OCI-LY3 (cell line): Measurements from ENCODE around the gene RBM10.

Experiments used
- H2AFZ ChIP-seq: fragments of 200-600, 300-600 bp; shearing (Covaris generic); 2 replicates; pipeline ENCODE4 v1.6.0; 2014; ENCODE audit warnings: antibody characterized with exemption, low read depth, low read length
- H3K27ac ChIP-seq: fragments of 200-600, 300-600 bp; sonication (generic); 2 replicates; pipeline ENCODE4 v1.5.1; 2014; ENCODE audit warnings: mild to moderate bottlenecking, low read length, moderate library complexity, mixed read lengths
- H3K27me3 ChIP-seq: fragments of 200-600, 300-600 bp; sonication (generic); 2 replicates; pipeline ENCODE4 v1.6.1; 2014; ENCODE audit warnings: low read depth, low read length, mixed read lengths
- H3K36me3 ChIP-seq: fragments of 200-600, 300-600 bp; sonication (generic); replicated peaks from 2 replicates; pipeline ENCODE3; 2014; ENCODE audit warnings: low read depth, low read length, mixed read lengths
- H3K4me1 ChIP-seq: fragments of 300-600, 200-600 bp; sonication (generic); 2 replicates; pipeline ENCODE4 v1.6.1; 2014; ENCODE audit warnings: low read length, mixed read lengths
- H3K4me2 ChIP-seq: fragments of 200-600, 300-600 bp; sonication (generic); 2 replicates; pipeline ENCODE4 v1.6.1; 2014; ENCODE audit warnings: low read length, mixed read lengths
- H3K4me3 ChIP-seq: fragments of 300-600, 200-600 bp; sonication (generic); 2 replicates; pipeline ENCODE4 v1.5.1; 2014; ENCODE audit warnings: antibody characterized with exemption, mild to moderate bottlenecking, low read length, moderate library complexity
- H3K79me2 ChIP-seq: fragments of 300-600, 200-600 bp; shearing (Covaris generic); 2 replicates; pipeline ENCODE4 v1.6.1; 2014; ENCODE audit warnings: mild to moderate bottlenecking, low read length, mixed read lengths
- H3K9ac ChIP-seq: fragments of 300-600, 200-600 bp; shearing (Covaris generic); 2 replicates; pipeline ENCODE4 v1.6.0; 2014; ENCODE audit warnings: mild to moderate bottlenecking, low read length, moderate library complexity
- H3K9me3 ChIP-seq: fragments of 200-600, 300-600 bp; shearing (Covaris generic); 2 replicates; pipeline ENCODE4 v1.6.1; 2014; ENCODE audit warnings: low read length, mixed read lengths; ENCODE audit not compliant: insufficient read depth
- H4K20me1 ChIP-seq: fragments of 200-600, 300-600 bp; sonication (generic); 2 replicates; pipeline ENCODE4 v1.6.1; 2016; ENCODE audit warnings: low read length, mixed read lengths; ENCODE audit not compliant: insufficient read depth
- EZH2phosphoT487 ChIP-seq: fragments of 200-600 bp; shearing (Covaris generic); IDR thresholded peaks from 2 replicates; pipeline ENCODE4 v1.6.1; 2018; ENCODE audit warnings: antibody characterized with exemption, mixed run types, low read depth
- TF ChIP-seq, protein P1 (sequence below): fragments of 200-600, 300-600 bp; sonication (generic); IDR thresholded peaks from 2 replicates; pipeline ENCODE4 v1.5.1; 2014; ENCODE audit warnings: antibody characterized with exemption, low read length, low read depth

RBM10 gene

DNA sequence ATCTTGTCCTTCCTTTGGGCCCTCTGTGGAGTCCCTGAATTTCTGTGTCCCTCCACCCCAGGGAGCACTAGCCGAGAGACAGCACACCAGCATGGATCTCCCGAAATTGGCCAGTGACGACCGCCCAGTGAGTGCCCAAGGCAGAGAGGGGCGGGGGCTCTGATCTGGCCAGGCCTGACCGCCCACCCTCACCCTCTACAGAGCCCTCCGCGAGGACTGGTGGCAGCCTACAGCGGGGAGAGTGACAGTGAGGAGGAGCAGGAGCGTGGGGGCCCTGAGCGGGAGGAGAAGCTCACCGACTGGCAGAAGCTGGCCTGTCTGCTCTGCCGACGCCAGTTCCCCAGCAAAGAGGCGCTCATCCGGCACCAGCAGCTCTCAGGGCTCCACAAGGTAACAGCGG, 40.2 kb downstream of the RBM10 start:
- Histone ChIP-seq H3K4me1 (peaks cover 3% of the 10 kb centered on the region; the same call in 1 of the 2 replicates), H3K9ac (no peak overlapping the region), H3K9me3 (no peaks in the 10 kb centered on the region), H4K20me1 (no peaks in the 10 kb centered on the region), H3K79me2 (no peaks in the 10 kb centered on the region), H3K4me3 (no peak overlapping the region), H3K4me2 (no peak overlapping the region), H3K27me3 (no peaks in the 10 kb centered on the region), H3K27ac (no peak overlapping the region), H3K36me3 (peaks cover 16% of the 10 kb centered on the region), H2AFZ (no peak overlapping the region)
- no peak for TF ChIP-seq EZH2phosphoT487
- TF ChIP-seq, protein P1, sequence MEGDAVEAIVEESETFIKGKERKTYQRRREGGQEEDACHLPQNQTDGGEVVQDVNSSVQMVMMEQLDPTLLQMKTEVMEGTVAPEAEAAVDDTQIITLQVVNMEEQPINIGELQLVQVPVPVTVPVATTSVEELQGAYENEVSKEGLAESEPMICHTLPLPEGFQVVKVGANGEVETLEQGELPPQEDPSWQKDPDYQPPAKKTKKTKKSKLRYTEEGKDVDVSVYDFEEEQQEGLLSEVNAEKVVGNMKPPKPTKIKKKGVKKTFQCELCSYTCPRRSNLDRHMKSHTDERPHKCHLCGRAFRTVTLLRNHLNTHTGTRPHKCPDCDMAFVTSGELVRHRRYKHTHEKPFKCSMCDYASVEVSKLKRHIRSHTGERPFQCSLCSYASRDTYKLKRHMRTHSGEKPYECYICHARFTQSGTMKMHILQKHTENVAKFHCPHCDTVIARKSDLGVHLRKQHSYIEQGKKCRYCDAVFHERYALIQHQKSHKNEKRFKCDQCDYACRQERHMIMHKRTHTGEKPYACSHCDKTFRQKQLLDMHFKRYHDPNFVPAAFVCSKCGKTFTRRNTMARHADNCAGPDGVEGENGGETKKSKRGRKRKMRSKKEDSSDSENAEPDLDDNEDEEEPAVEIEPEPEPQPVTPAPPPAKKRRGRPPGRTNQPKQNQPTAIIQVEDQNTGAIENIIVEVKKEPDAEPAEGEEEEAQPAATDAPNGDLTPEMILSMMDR = no peak

DNA sequence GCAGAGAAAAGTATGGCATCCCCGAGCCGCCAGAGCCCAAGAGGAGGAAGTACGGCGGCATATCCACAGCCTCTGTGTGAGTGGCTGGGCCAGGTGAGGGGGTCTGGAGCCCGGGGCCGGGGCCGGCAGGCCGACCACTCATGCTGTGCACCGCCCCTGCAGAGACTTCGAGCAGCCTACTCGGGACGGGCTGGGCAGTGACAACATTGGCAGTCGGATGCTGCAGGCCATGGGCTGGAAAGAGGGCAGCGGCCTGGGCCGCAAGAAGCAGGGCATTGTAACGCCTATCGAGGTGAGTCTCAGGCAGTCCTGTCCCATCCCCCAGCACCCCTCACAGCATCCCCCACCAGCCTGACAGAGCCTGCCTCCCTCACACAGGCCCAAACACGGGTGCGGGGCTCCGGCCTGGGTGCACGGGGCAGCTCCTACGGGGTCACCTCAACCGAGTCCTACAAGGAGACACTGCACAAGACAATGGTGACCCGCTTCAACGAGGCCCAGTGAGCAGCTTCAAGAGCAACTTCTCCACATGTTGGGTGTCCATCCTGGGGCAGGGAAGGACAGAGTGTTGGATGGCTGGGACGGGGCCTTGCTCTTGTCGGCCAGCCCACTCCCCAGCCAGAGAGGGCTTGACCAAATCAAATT, 41.2 kb downstream of the RBM10 start:
- Histone ChIP-seq H3K9me3 (no peaks in the 10 kb centered on the region), H2AFZ (no peak overlapping the region), H3K27me3 (no peaks in the 10 kb centered on the region), H3K4me3 (no peak overlapping the region), H3K4me1 (peaks cover 5% of the 10 kb centered on the region; the same call in 1 of the 2 replicates), H3K79me2 (peaks cover 6% of the 10 kb centered on the region), H4K20me1 (no peaks in the 10 kb centered on the region), H3K27ac (no peak overlapping the region), H3K36me3 (peaks cover 16% of the 10 kb centered on the region), H3K4me2 (no peak overlapping the region), H3K9ac (no peak overlapping the region)
- TF ChIP-seq, protein P1 = no peak
- no peak for TF ChIP-seq EZH2phosphoT487

DNA sequence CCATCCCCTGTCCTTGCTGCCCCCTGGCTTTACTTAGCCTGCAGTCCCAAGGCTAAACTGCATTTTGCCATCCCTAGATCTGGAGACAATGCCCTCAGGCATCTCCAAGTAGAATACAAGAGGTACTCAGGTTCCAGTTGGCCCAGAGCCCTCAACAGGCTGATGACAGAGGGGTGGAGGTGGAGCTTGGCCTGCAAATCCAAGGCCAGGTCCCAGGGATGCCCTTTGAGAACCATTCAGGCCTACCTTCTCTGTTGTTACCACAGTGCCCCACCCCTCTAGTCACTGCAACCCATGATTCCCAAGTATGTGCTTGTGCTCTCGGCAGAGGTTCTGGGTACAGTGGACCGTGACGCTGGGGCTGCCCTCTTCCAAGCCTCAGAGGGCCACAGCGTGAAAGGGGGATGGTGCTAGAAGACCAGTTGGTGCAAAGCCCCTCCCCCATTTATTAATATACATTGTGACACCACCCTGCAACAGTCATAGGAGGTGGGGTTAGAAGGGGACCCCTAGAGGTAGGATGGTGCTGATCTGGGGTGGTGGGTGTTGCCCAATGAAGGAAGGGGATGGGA, 42.2 kb downstream of the RBM10 start:
- Histone ChIP-seq H3K9me3 (no peaks in the 10 kb centered on the region), H3K79me2 (peaks cover 15% of the 10 kb centered on the region), H3K9ac (no peak overlapping the region), H3K4me3 (no peak overlapping the region), H3K36me3 (peaks cover 17% of the 10 kb centered on the region), H2AFZ (no peak overlapping the region), H3K27me3 (no peaks in the 10 kb centered on the region), H3K27ac (no peak overlapping the region), H3K4me1 (peaks cover 5% of the 10 kb centered on the region; the same call in 1 of the 2 replicates), H3K4me2 (no peak overlapping the region), H4K20me1 (no peaks in the 10 kb centered on the region)
- TF ChIP-seq EZH2phosphoT487 = no peak
- TF ChIP-seq, protein P1 = no peak

DNA sequence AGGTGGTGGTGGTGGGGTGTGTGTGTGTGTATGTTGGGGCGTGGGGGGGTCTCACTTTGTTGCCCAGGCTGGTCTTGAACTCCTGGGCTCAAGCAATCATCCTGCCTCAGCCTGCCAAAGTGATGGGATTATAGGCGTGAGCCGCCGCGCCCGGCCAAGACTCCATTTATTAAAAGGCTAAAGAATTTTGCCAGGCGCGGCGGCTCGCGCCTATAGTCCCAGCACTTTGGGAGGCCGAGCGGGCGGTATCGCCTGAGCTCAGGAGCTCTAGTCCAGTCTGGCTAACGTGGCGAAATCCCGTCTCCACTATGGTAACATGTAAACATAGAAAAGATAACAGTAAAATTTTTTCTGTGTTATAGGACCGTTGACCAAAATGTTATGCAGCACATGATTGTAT, 44.9 kb downstream of the RBM10 start:
- TF ChIP-seq, protein P1 = no peak
- TF ChIP-seq EZH2phosphoT487 = no peak
- H3K79me2 ChIP-seq = peaks cover 42% of the 10 kb centered on the region
- H2AFZ ChIP-seq = no peak overlapping the region
- no peaks in the 10 kb centered on the region for H3K27me3 ChIP-seq
- peaks cover 15% of the 10 kb centered on the region for H4K20me1 ChIP-seq
- H3K4me3 ChIP-seq = peak overlapping the region; percentile 97
- H3K36me3 ChIP-seq = peaks cover 25% of the 10 kb centered on the region
- no peak overlapping the region for H3K9ac ChIP-seq
- H3K9me3 ChIP-seq = no peaks in the 10 kb centered on the region
- no peak overlapping the region for H3K27ac ChIP-seq
- H3K4me2 ChIP-seq = peak overlapping the region; percentile 67
- peaks cover 19% of the 10 kb centered on the region for H3K4me1 ChIP-seq
